A549 (cell line): ENCODE data around the gene RGL3.

Source experiments
- CBX2 ChIP-seq: fragments of 200-600 bp; sonication (generic); IDR thresholded peaks from 2 replicates; pipeline ENCODE4 v1.6.1; 2016; ENCODE audit warnings: low read depth, mild to moderate bottlenecking, borderline replicate concordance
- TF ChIP-seq, protein P1 (sequence below): fragments of >200 bp; sonication (Bioruptor Twin); formaldehyde crosslinking; IDR thresholded peaks from 3 replicates; pipeline ENCODE4 v1.5.1; 2016

DNA sequence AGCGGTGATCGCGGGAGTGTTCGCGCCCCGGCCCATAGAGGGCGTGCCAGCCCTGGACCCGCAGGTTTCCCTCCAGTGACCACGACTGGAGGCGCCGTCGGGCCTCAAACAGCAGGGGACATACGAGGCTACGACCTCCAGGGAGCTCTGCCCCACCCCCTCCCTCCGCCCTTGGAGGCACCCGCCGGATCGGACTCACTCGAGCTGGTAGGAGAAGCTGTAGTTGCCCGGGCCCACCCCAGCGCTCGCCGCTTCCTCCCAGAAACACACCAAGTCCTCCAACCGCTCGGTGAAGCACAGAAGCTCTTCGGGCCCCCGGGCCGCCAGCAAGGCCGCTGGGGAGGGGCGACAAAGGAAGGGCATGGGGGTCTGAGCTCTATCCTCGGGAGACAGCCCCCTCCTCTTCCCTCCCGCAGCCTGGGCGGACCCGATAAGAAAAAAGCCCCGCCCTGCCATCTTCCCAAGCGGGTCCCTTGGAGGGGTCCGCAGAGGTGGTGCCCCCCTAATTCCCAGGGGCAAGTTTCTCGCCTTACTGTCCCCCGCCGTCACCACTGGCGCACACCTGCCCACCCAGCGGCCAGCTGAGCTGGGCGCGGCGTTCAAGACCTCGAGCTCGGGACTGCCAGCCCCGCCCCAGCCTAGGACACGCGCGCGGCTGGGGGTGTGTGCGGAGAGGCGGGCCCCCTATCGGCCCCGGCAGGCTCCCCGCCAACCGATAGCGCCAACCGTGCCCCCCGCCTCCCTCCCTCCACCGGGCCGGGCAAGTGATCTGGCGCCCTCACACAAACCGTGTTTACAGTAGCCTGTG, 36.0 kb downstream of the RGL3 start:
- no peak for TF ChIP-seq CBX2
- TF ChIP-seq, protein P1, sequence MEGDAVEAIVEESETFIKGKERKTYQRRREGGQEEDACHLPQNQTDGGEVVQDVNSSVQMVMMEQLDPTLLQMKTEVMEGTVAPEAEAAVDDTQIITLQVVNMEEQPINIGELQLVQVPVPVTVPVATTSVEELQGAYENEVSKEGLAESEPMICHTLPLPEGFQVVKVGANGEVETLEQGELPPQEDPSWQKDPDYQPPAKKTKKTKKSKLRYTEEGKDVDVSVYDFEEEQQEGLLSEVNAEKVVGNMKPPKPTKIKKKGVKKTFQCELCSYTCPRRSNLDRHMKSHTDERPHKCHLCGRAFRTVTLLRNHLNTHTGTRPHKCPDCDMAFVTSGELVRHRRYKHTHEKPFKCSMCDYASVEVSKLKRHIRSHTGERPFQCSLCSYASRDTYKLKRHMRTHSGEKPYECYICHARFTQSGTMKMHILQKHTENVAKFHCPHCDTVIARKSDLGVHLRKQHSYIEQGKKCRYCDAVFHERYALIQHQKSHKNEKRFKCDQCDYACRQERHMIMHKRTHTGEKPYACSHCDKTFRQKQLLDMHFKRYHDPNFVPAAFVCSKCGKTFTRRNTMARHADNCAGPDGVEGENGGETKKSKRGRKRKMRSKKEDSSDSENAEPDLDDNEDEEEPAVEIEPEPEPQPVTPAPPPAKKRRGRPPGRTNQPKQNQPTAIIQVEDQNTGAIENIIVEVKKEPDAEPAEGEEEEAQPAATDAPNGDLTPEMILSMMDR, result peak; percentile 61
